Natural killer cell (primary cell): ENCODE measurements around the gene RRP1. TPM values are rescaled to one million over a fixed set of nuclear protein-coding genes. Genes with fewer than 3 reads are reported as not detected.
A peak's percentile ranks its signal among the peaks of the same experiment; 100 is the strongest.

ENCODE experiments used
- ATAC-seq, 3 donors: fragments of 150-1000 bp in 2 of 3; fragments of 200-7000 bp in 1 of 3; cut with Tn5 transposase; 1 replicate in 1 of 3; 2 replicates in 2 of 3; pipeline ENCODE4 v1.10.0; 2021; ENCODE audit warnings: mild to moderate bottlenecking in 2 of 3, moderate library complexity in 2 of 3
- DNase-seq, 2 donors: peaks; one replicate each; pipeline versions ENCODE4 v3.0.0 to v3.0.0-alpha.2; 2013 to 2021; ENCODE audit warnings: mixed read lengths in 1 of 2
- H3K27ac ChIP-seq: one replicate; pipeline ENCODE4 v1.5.1; 2013; ENCODE audit warnings: mild to moderate bottlenecking, low read length
- H3K27me3 ChIP-seq: one replicate; pipeline ENCODE4 v1.6.1; 2013; ENCODE audit warnings: low read length; ENCODE audit not compliant: control insufficient read depth, insufficient read depth
- H3K36me3 ChIP-seq: one replicate; pipeline ENCODE4 v1.6.1; 2013; ENCODE audit warnings: low read length; ENCODE audit not compliant: control insufficient read depth, insufficient read depth
- H3K4me1 ChIP-seq: one replicate; pipeline ENCODE4 v1.6.1; 2013; ENCODE audit warnings: low read length; ENCODE audit not compliant: control insufficient read depth, insufficient read depth
- H3K4me3 ChIP-seq: one replicate; pipeline ENCODE4 v1.5.1; 2013; ENCODE audit warnings: low read length
- H3K9me3 ChIP-seq: one replicate; pipeline ENCODE4 v1.6.1; 2013; ENCODE audit warnings: low read length; ENCODE audit not compliant: control insufficient read depth, insufficient read depth
- H3K27ac Mint-ChIP-seq, 2 donors: one replicate each; pipeline ENCODE4 v1.8.0; 2022; ENCODE audit warnings: mild to moderate bottlenecking in 2 of 2, mixed read lengths in 2 of 2, moderate library complexity in 1 of 2
- H3K27me3 Mint-ChIP-seq, 2 donors: one replicate each; pipeline ENCODE4 v1.8.0; 2022; ENCODE audit warnings: low read depth in 2 of 2, mixed read lengths in 2 of 2
- H3K36me3 Mint-ChIP-seq: one replicate; pipeline ENCODE4 v1.8.0; 2022; ENCODE audit warnings: mixed read lengths
- H3K4me1 Mint-ChIP-seq, 2 donors: one replicate each; pipeline ENCODE4 v1.8.0; 2022; ENCODE audit warnings: mixed read lengths in 2 of 2
- H3K4me3 Mint-ChIP-seq: one replicate; pipeline ENCODE4 v1.8.0; 2022; ENCODE audit warnings: mild to moderate bottlenecking, moderate library complexity, mixed read lengths
- H3K9me3 Mint-ChIP-seq, 2 donors: one replicate each; pipeline ENCODE4 v1.8.0; 2022; ENCODE audit warnings: mixed read lengths in 2 of 2
- WGBS: methylation state at CpG from one replicate; pipeline ENCODE4 v1.1.7; 2013; ENCODE audit warnings: missing lambda C conversion rate; ENCODE audit not compliant: insufficient coverage; 5-methylcytosine and 5-hydroxymethylcytosine counted together
- intact Hi-C: fragments of 100-400 bp; cut with micrococcal nuclease; formaldehyde crosslinking; loops from one replicate; pipeline ENCODE4 v1.14.2; 2022
- total RNA-seq, 4 donors: library from RNA; stranded (reverse); fragments of 120-200 nt in 1 of 4; gene quantifications; one replicate each; pipeline versions ENCODE4 v1.2.3 to v1.2.4, GENCODE V29; 2013 to 2022
- TF ChIP-seq, protein P1 (sequence below): fragments of 200-600 bp; IDR thresholded peaks from one replicate; pipeline ENCODE4 v1.8.0; 2022; ENCODE audit warnings: antibody characterized with exemption

Gene RRP1
- total RNA-seq, 3 donors from 2014 or later (not counting 1 experiment from before 2014, with no cell fraction given) = 15.7 to 24.6 (median 23.7) TPM

DNA sequence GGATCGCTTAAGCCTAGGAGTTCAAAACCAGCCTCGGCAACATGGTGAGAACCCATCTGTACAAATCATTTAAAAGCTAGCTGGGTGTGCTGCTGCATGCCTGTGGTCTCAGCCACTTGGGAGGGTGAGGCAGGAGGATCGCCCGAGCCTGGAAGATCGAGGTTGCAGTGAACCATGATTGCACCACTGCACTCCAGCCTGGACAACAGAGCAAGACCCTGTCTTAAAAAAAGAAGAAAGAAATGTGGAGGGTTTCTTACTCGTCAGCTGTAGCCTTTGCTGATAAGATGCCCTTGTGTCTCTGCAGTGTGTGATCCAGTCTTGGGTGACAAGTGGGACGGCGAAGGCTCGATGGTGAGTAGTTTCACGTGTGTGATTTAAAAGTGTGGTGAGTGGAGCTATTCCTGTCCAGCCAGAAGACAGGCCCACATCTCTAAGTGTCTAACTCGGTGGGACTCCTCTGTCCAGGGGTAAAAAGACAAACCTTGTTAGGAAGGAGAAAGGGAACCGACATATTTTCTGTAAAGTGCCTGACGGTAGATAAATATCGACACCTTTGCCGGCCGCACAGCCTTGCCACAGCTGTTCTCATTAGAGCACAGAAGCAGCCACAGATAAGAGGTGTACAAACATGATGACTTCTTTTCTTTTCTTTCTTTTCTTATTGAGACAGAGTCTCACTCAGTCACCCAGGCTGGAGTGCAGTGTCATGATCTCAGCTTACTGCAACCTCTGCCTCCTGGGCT, 43.4 kb upstream of the RRP1 start:
- no peak for ATAC-seq
- peaks cover 0 to 13% of the 10 kb centered on the region in 2 donors for H3K4me1 Mint-ChIP-seq
- H3K9me3 ChIP-seq = no peaks in the 10 kb centered on the region
- peaks cover 27% of the 10 kb centered on the region for H3K36me3 ChIP-seq
- H3K27me3 Mint-ChIP-seq = no peaks in the 10 kb centered on the region
- H3K4me3 Mint-ChIP-seq = no peak overlapping the region
- no peaks in the 10 kb centered on the region for H3K9me3 Mint-ChIP-seq
- H3K27ac Mint-ChIP-seq = no peak overlapping the region
- intact Hi-C loops = no loop called here
- TF ChIP-seq, protein P1, sequence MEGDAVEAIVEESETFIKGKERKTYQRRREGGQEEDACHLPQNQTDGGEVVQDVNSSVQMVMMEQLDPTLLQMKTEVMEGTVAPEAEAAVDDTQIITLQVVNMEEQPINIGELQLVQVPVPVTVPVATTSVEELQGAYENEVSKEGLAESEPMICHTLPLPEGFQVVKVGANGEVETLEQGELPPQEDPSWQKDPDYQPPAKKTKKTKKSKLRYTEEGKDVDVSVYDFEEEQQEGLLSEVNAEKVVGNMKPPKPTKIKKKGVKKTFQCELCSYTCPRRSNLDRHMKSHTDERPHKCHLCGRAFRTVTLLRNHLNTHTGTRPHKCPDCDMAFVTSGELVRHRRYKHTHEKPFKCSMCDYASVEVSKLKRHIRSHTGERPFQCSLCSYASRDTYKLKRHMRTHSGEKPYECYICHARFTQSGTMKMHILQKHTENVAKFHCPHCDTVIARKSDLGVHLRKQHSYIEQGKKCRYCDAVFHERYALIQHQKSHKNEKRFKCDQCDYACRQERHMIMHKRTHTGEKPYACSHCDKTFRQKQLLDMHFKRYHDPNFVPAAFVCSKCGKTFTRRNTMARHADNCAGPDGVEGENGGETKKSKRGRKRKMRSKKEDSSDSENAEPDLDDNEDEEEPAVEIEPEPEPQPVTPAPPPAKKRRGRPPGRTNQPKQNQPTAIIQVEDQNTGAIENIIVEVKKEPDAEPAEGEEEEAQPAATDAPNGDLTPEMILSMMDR = no peak
- 97% methylated on average over 16 of the region's 16 CpGs for WGBS
- no peak overlapping the region for H3K4me3 ChIP-seq
- no peaks in the 10 kb centered on the region for H3K36me3 Mint-ChIP-seq
- peaks cover 22% of the 10 kb centered on the region for H3K4me1 ChIP-seq
- DNase-seq = no peak
- H3K27me3 ChIP-seq = no peaks in the 10 kb centered on the region
- no peak overlapping the region for H3K27ac ChIP-seq

DNA sequence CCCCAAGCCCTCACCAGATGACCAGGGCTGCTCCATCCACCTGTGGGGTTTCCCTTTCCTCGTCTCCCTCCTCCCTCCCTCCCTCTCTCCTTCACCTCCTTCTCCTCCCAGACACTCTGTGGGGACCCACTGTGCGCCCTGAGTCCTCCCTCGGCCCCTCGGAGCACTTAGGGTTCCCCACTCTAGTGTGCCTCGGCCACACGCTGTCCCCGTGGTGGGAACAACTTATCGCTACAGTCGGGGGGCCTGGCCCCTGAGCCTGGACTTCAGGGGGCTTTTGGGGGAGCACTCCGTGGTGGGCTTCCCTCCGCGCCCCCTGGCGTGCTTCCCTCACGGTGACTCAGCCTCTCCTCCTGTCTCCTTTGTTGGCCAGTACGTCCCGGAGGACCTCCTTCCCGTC, 40.8 kb upstream of the RRP1 start:
- TF ChIP-seq, protein P1 = no peak
- peaks cover 15% of the 10 kb centered on the region for H3K4me1 ChIP-seq
- peaks cover 37% of the 10 kb centered on the region for H3K36me3 ChIP-seq
- H3K36me3 Mint-ChIP-seq = no peaks in the 10 kb centered on the region
- no peaks in the 10 kb centered on the region for H3K27me3 ChIP-seq
- no peak overlapping the region for H3K27ac Mint-ChIP-seq
- no peak overlapping the region for H3K27ac ChIP-seq
- H3K27me3 Mint-ChIP-seq = no peaks in the 10 kb centered on the region
- DNase-seq = no peak
- no peak for ATAC-seq
- H3K9me3 Mint-ChIP-seq = no peaks in the 10 kb centered on the region
- no peak overlapping the region for H3K4me3 Mint-ChIP-seq
- H3K9me3 ChIP-seq = no peaks in the 10 kb centered on the region
- H3K4me1 Mint-ChIP-seq = peaks cover 0 to 12% of the 10 kb centered on the region in 2 donors
- no peak overlapping the region for H3K4me3 ChIP-seq
- intact Hi-C loops = no loop called here
- WGBS = 97% methylated on average over 17 of the region's 17 CpGs

- peak in 1 of 3 donors; percentile 36 for ATAC-seq
Measured at GRCh38 chr21:43749651-43750262, 39.6 kb upstream of the RRP1 start.

More at GRCh38 chr21:43749651-43750262, 39.6 kb upstream of the RRP1 start:
- Histone ChIP-seq H3K36me3 (peaks cover 38% of the 10 kb centered on the region), H3K4me3 (no peak overlapping the region), H3K27ac (no peak overlapping the region), H3K27me3 (no peaks in the 10 kb centered on the region), H3K4me1 (peaks cover 7% of the 10 kb centered on the region), H3K9me3 (no peaks in the 10 kb centered on the region)
- H3K27me3 Mint-ChIP-seq = no peaks in the 10 kb centered on the region
- no peak overlapping the region for H3K27ac Mint-ChIP-seq
- DNase-seq = peak in 1 of 2 donors; percentile 26
- TF ChIP-seq, protein P1 = no peak
- peaks cover 0 to 4% of the 10 kb centered on the region in 2 donors for H3K4me1 Mint-ChIP-seq
- H3K9me3 Mint-ChIP-seq = no peaks in the 10 kb centered on the region
- 62% methylated on average over 18 of the region's 18 CpGs for WGBS
- no peak overlapping the region for H3K4me3 Mint-ChIP-seq
- no peaks in the 10 kb centered on the region for H3K36me3 Mint-ChIP-seq
- intact Hi-C loops = no loop called here
